ENCODE measurements around the gene MOB3B.

MOB3B gene

GRCh38 chr9:27391040-27391895 lies 138.3 kb downstream of the MOB3B start:
- no peak for DNase-seq (ENCODE audit: low read depth)

DNA sequence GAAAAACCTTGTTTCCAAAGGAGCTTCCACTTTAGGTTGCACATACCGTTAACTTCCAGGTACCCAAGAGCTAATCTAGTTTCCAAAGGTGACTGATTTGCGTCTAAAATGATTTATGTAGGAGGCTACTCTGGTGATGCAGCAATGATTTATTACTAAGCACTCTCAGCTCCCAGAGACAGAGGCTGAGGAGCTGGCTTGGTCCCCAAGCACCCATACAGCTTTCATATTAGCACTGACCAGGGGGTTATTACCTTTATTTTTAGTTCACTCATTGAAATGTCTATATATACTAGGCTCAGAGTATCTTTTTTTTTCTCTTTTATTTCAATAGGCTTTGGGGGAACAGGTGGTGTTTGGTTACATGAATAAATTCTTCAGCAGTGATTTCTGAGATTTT lies 141.5 kb downstream of the MOB3B start:
- no peak for DNase-seq (ENCODE audit: low read depth)

DNA sequence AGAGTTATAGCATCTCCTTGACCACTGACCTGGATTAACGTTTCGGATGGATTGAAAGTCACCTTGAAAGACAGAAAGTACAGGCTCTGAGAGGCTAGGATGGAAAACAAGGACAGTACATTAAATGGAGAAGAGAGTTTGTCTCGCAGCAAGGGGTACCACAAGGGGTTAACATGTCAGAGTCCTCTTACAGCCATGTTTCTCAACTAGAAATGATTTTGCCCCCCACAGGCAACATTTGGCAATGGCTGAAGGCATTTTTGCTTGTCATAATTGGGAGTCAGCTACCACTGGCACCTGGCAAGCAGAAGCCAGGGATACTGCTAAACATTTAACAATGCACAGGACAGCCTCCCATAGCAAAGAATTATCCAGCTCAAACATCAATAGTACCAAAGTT lies 141.9 kb downstream of the MOB3B start:
- DNase-seq (ENCODE audit: low read depth), result no peak

- DNase-seq (ENCODE audit: low read depth), result no peak
Measured at GRCh38 chr9:27386571-27387091, 143.0 kb downstream of the MOB3B start.

GRCh38 chr9:27385606-27386322 lies 143.8 kb downstream of the MOB3B start:
- no peak for DNase-seq (ENCODE audit: low read depth)

GRCh38 chr9:27384262-27385014 lies 145.2 kb downstream of the MOB3B start:
- no peak for DNase-seq (ENCODE audit: low read depth)

DNA sequence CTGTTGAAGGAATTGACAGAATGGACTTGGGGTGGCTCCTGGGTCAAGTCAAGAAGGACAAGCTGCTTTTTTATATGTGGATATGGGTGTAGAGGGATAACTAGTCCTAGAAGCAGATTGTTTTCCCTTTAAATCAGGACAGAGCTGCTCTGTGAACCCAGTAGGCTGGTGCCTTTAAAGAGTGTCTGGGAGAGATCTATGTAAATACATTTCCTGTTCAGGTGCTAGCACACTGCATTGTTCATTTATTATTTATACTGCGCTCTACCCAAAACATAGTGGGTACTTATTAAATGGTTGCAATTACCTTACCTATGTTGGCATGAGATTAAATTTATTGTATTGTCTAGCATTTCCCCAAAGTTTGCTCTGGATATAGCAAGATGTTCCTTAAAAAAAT lies 146.1 kb downstream of the MOB3B start:
- DNase-seq (ENCODE audit: low read depth), result no peak

DNA sequence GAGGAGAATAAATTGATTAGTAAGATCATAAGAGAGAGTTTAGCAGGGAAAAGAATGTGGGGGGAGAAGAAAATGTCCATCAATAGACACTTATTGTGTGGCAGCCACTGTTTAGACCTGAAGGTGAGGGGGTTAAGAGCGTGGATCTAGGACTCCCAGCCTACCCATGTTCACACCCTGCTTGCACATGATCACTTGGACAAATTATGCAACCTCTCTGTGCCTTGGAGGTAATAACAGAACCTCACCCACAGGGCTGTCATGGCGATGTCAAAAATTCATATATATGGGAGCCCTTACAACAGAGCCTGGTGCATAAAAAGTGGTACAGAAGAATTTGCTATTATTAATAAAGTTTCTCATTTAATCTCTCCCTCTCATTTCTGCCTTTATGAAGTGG lies 146.6 kb downstream of the MOB3B start:
- no peak for DNase-seq (ENCODE audit: low read depth)

- DNase-seq (ENCODE audit: low read depth), result no peak
Measured at GRCh38 chr9:27382308-27382707, 147.3 kb downstream of the MOB3B start.

DNA sequence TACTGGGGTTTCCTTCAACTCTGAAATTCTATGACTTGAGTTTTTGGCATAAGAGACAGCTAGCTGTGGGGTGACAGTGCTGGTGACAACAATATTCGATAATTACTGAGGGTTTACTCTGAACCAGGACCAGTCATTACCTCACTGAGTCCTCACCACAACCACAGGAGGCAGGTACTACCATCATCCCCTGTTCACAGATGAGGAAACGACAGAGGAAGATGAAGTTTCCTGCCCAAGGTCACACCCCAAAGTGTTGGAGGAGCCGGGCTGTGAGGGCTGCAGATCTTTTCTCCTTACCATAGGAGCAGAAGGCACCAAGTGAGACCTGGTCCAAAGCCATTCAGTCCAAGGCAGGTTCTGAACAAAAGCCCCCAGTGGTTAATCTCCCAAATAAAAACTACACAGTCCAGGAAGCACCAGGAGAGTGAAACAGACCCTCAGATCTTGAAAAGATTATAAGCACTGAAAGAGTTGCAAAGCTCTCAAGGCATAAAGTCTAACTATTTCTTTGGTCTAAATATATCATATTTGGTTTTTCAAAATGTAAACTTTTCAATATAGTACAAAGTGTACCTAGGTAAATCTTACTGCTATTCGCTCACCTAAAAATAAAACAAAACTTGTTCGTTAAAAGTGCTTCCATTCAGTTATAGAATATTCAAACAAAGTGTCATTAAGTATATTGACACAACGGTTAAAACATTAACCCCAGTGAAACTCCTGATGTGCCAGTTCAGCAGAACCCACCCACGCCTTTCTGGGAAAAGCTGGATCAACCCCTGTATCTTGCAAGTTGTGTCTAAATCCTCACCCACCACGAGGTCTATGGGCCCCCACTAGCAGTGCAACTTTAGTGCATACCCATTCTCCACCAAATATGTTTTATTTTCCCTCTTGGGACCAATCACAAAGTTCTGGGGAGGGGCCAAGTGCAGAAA lies 150.0 kb downstream of the MOB3B start:
- DNase-seq (ENCODE audit: low read depth), result no peak

DNA sequence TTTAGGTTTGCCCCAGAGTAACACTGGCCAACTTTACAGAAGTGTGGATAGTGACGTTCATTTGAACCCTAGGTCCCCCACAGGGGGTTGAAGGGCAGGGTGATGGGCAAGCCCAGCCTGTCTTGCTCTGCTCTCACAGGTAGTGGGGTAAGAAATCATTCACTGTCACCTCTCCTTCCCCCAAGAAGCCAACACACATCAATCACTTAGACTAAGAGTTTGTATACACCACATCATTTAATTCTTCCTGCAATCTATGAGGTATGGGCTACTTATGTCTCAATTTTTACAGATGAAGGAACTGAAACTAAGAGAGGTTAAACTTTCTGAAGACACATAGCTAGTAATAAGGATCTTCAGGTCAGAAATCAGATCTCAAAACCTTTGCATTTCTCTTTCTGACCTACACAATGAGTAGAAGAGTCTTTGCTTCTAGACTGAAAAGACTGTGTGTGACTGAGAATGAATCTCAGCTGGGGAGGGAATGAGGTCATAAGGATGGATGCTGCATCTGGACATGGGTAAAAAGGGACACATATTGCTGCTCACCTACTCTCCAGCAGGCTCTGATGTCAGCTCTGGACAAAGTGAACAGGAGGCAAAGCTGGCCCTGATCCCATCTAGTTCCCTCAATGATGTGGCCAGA lies 151.7 kb downstream of the MOB3B start:
- no peak for DNase-seq (ENCODE audit: low read depth)

GRCh38 chr9:27377147-27377807 lies 152.3 kb downstream of the MOB3B start:
- DNase-seq (ENCODE audit: low read depth), result no peak

DNA sequence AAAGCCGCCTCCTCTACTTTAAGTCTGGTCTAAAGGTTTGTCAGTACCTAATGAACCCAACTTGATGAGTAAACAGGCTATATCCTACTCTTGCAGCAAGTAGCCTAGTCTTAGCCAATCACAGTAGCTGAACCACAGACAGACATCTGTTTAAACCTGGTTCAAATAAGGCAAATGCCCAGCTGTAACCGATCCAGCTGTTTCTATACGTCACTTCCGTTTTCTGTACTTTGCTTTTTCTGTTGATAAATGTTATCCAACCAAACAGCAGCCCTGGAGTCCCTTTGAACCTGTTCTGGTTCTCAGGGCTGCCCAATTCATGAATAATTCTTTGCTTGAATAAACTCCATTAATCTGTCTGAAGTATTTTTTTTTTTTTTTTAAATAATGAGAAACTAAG lies 155.8 kb downstream of the MOB3B start:
- no peak for DNase-seq (ENCODE audit: low read depth)

GRCh38 chr9:27372615-27373014 lies 157.0 kb downstream of the MOB3B start:
- no peak for DNase-seq (ENCODE audit: low read depth)

DNA sequence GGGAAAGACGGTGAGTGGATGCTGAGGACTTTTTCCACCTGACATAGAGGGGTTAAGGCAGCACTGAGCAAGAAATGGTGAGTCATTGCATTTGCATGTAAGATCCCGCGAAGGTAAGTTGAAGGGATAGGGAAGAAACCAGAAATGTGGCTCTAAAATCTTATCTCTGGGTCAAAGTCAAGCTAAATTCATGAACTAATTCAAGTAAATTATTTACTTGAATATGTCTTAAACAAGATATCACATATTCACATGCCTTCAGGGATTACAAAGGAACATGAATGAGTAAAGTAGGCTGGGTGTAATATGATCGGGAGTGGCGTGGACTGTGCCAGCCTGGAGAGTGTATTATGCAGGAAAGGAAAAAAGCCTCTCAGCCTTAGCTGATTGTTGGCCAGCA lies 158.2 kb downstream of the MOB3B start:
- DNase-seq (ENCODE audit: low read depth), result no peak

DNA sequence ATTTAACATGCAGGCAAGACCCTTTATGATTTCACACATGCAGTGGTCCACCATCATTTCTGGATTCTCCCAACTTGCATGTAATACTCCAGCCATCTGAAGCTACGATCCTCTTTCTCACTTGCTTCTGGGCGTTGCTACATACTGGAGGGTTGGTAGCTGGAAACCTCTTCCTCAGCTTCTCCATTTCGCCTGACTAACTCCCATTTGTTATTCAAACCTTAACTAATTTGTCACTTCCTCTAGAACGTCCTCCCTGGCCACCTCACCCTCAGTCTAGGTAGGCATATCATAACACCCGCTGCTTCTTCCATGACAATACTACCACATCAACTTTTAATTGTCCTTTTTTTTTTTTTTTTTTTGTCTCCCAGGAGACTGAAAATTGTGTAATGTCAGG lies 160.0 kb downstream of the MOB3B start:
- no peak for DNase-seq (ENCODE audit: low read depth)

- DNase-seq (ENCODE audit: low read depth), result no peak
Measured at GRCh38 chr9:27368316-27368985, 161.2 kb downstream of the MOB3B start.

- DNase-seq (ENCODE audit: low read depth), result no peak
Measured at GRCh38 chr9:27367921-27368315, 161.7 kb downstream of the MOB3B start.

DNA sequence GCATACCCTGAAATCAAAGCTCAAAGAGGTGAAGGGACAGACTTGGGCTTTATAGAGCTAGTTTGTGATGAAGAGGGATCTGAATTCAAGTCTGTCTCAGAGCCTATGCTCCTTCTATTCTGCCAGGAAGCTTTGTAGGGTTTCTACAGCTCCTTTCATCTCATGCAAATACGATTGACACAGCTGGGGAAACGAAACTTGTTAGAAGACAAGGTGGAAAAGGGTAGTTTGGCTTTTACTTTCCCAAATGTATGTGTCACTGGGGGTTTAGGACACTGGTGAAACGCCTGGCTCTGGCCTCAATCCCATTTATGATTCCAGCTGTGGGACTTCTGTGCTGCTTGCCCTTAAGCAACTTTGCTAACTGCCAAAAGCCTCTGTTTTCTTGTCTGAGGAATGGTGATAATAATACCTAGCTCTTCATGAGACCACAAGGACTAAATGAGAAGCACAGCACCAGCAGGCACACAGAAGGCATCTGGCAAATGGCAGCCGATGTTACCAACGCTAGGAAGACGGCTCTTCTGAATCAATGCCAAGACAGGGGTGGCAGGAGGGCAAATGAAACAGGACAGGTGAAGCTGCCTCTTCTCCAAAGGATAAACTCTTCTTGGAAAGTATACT lies 162.3 kb downstream of the MOB3B start:
- no peak for DNase-seq (ENCODE audit: low read depth)

Measured in stimulated activated CD8-positive, alpha-beta memory T cell treated with anti-CD3 and anti-CD28 coated beads, Interleukin-4, amount 100 ng/mL, for 24 hours (primary cell).